ENCODE results near the gene IGSF21. TPM values are rescaled to one million over a fixed set of nuclear protein-coding genes. Genes with fewer than 3 reads are reported as not detected.

The IGSF21 gene
- total and polyA plus RNA-seq, 2 of the 4 experiments (the other 2 are of a cell fraction), result not detected

GRCh38 chr1:18160290-18160942, 52.8 kb downstream of the IGSF21 start:
- dilution Hi-C loops (cut with HindIII; ENCODE audit: low sequenced_read_pairs, unreplicated experiment), result no loop called here
- Histone ChIP-seq H3K79me1 (ENCODE audit: low read depth in 1 of 2, low read length in 2 of 2) (no peaks in the 10 kb centered on the region), H3K23ac (ENCODE audit: low read depth, low read length) (no peak overlapping the region), H2AK9ac (replicated peaks; ENCODE audit: low read depth, low read length, poor library complexity) (peak overlapping the region; percentile 24), H3K27me3 (ENCODE audit: control insufficient read depth, insufficient read depth, low read length) (no peaks in the 10 kb centered on the region), H2BK15ac (ENCODE audit: low read depth, low read length) (no peak overlapping the region), H3K4me3 (ENCODE audit: insufficient read depth, low read depth, low read length) (no peak overlapping the region), H2BK5ac (ENCODE audit: low read depth, low read length, poor library complexity, severe bottlenecking) (no peak overlapping the region), H2AK5ac (ENCODE audit: low read depth, low read length) (no peak overlapping the region), H3K4me1 (ENCODE audit: control insufficient read depth, insufficient read depth, low read length) (no peaks in the 10 kb centered on the region), H4K8ac (ENCODE audit: low read depth in 2 of 2, low read length in 2 of 2) (no peak overlapping the region), H3K9me1 (ENCODE audit: insufficient read depth, low read length) (no peaks in the 10 kb centered on the region), H4K91ac (ENCODE audit: insufficient read depth, low read depth, low read length) (no peak overlapping the region), H2BK20ac (ENCODE audit: low read depth, low read length) (no peak overlapping the region), H3K56ac (ENCODE audit: extremely low read depth, insufficient read depth, low read length) (no peak overlapping the region), H4K5ac (ENCODE audit: low read depth, low read length) (no peak overlapping the region), H3K9me3 (ENCODE audit: control insufficient read depth, insufficient read depth, low read length) (no peaks in the 10 kb centered on the region), H3K4me2 (ENCODE audit: low read depth, low read length) (no peak overlapping the region), H2AFZ (replicated peaks; ENCODE audit: low read length, poor library complexity) (no peak overlapping the region), H3K14ac (replicated peaks; ENCODE audit: low read depth, low read length) (no peak overlapping the region), H2BK120ac (ENCODE audit: low read depth, low read length) (no peak overlapping the region), H3K18ac (ENCODE audit: low read depth, low read length) (no peak overlapping the region), H3K9ac (ENCODE audit: low read depth, low read length) (no peak overlapping the region), H3K36me3 (ENCODE audit: control insufficient read depth, insufficient read depth, low read length) (no peaks in the 10 kb centered on the region), H4K20me1 (ENCODE audit: insufficient read depth, low read length) (no peaks in the 10 kb centered on the region), H3K4ac (ENCODE audit: low read depth, low read length) (no peak overlapping the region), H3K27ac (ENCODE audit: insufficient read depth, low read length) (no peak overlapping the region)
- WGBS, 2 experiments (ENCODE audit: extremely low coverage in 2 of 2, insufficient read length in 1 of 2), result 0% methylated on average over 1 of the region's 13 CpGs; no CpG with 5 or more reads in 1 of the 2 experiments
- no TSS peak for BruUV-seq (replicated peaks)
- TF ChIP-seq MAFK (IDR thresholded peaks at IDR 0.05; ENCODE audit: low read depth, low read length) (no peak), NFE2L2 (IDR thresholded peaks at IDR 0.05; ENCODE audit: low read depth, low read length) (no peak), POLR2A (IDR thresholded peaks at IDR 0.05; ENCODE audit: low read depth, low read length) (no peak), CTCF (conservative IDR thresholded peaks at IDR 0.05; ENCODE audit: low read depth, low read length) (no peak), CEBPB (IDR thresholded peaks at IDR 0.05; ENCODE audit: low read depth, low read length) (no peak), MAZ (IDR thresholded peaks at IDR 0.05; ENCODE audit: borderline replicate concordance, low read depth, low read length) (no peak), RAD21 (IDR thresholded peaks at IDR 0.05; ENCODE audit: low read length) (no peak), SMC3 (IDR thresholded peaks at IDR 0.05; ENCODE audit: low read depth, low read length) (no peak)
- ATAC-seq (ENCODE audit: low read depth), result no peak
- no peak for DNase-seq
- ChIA-PET POLR2A (ENCODE audit: unreplicated experiment) (no interaction called here), CTCF (no interaction called here)
- in situ Hi-C loops (cut with MboI; ENCODE audit: low sequenced_read_pairs), result no loop called here
- intact Hi-C loops (cut with micrococcal nuclease), result no loop called here

Measured in IMR-90 (cell line).